ENCODE data around the gene CHKB. TPM values are rescaled to one million over a fixed set of nuclear protein-coding genes. Genes with fewer than 3 reads are reported as not detected.
A peak's percentile ranks its signal among the peaks of the same experiment; 100 is the strongest.

Gene CHKB
- total RNA-seq, 2 donors from 2014 or later, result 72.3 to 86.2 TPM

DNA sequence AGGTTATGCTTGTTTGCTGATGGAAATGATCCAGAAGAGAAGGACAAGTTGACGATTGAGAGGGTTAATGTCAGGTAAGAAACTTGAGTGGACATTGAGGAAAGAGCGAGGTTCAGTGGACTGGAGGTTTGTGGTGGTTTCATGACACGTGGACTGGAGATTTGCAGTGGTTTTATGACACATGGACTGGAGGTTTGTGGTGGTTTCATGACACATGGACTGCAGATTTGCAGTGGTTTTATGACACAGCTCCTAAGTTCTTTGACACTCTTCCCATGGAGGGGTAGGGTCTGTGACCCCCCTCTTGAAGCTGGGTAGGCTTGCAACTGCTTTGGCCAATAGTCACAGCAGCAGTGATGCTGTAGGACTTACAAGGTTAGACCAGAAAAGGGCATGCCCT, 12.5 kb upstream of the CHKB start:
- no peak overlapping the region for H3K4me3 Mint-ChIP-seq
- H3K36me3 Mint-ChIP-seq (ENCODE audit: low read depth), result no peaks in the 10 kb centered on the region
- no peaks in the 10 kb centered on the region for H3K9me3 Mint-ChIP-seq
- no peak for ATAC-seq (replicated peaks)
- peaks cover 10% of the 10 kb centered on the region for H3K27me3 Mint-ChIP-seq
- no peak overlapping the region for H3K27ac Mint-ChIP-seq
- H3K4me1 Mint-ChIP-seq, result no peaks in the 10 kb centered on the region

DNA sequence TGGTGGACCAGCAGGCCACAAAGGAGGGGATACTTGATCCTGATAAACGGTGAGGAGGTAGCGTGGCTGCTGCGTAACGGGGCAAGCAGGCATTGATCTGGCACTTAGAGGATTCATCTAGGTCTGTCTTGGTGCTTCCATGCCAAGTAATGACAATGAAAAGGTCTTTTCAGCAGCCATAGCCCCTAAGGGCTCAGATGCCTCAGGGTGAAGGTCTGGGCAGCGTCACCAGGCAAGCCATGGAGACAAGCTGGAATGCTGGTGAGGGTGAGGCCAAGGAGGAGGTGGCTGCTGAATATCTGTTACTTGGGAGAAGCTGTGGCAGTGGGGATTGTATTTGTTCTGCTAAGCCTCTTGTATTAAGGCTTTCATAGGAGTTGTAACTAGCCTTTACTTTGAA, 4.8 kb upstream of the CHKB start:
- no peak for ATAC-seq (replicated peaks)
- Mint-ChIP-seq H3K36me3 (ENCODE audit: low read depth) (peaks cover 5% of the 10 kb centered on the region), H3K4me1 (peaks cover 4% of the 10 kb centered on the region), H3K27ac (no peak overlapping the region), H3K27me3 (no peaks in the 10 kb centered on the region), H3K4me3 (no peak overlapping the region), H3K9me3 (no peaks in the 10 kb centered on the region)

DNA sequence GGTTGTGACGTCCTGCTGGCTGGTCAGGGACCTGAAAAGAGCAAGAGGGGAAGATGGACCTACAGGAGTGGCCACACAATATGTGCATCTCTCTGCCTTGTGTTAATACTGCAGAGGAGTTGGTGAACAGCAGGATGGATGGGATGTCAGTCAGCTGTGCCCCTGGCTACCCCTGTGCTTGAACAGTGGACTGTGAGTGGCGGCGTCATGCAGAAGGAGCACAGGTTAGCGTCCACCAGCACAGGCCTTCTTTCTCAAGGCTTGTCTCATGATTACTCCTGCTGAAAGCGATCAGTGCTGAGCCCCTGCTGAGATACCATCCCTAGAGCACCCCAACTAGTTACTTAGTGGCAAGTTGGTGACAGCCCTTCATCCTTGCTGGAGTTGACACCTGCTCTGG, 3.8 kb upstream of the CHKB start:
- ATAC-seq (replicated peaks), result no peak
- Mint-ChIP-seq H3K36me3 (ENCODE audit: low read depth) (peaks cover 12% of the 10 kb centered on the region), H3K4me1 (peaks cover 4% of the 10 kb centered on the region), H3K27ac (no peak overlapping the region), H3K4me3 (no peak overlapping the region), H3K27me3 (no peaks in the 10 kb centered on the region), H3K9me3 (no peaks in the 10 kb centered on the region)

DNA sequence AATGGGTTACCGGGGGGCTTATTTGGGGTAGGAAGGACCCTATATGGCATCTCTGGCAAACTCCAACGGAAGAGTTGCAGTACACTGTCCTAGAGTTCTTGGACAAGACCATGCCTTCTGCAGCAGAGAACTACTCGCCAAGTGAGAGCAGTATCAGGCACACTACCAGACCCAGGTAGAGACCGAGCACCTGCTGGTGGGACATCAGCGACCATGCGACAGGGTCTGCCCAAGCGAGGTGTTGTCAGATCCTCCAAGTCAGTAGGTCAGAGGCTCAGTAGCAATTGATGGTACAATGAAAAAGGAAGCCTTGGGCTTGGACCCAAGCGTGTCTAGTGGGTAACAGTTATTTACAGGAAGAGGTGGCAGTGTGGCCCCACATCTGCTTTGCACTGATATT, 3.1 kb upstream of the CHKB start:
- Mint-ChIP-seq H3K27me3 (no peaks in the 10 kb centered on the region), H3K9me3 (no peaks in the 10 kb centered on the region), H3K4me3 (no peak overlapping the region), H3K36me3 (ENCODE audit: low read depth) (peaks cover 18% of the 10 kb centered on the region), H3K27ac (no peak overlapping the region), H3K4me1 (peaks cover 4% of the 10 kb centered on the region)
- no peak for ATAC-seq (replicated peaks)

DNA sequence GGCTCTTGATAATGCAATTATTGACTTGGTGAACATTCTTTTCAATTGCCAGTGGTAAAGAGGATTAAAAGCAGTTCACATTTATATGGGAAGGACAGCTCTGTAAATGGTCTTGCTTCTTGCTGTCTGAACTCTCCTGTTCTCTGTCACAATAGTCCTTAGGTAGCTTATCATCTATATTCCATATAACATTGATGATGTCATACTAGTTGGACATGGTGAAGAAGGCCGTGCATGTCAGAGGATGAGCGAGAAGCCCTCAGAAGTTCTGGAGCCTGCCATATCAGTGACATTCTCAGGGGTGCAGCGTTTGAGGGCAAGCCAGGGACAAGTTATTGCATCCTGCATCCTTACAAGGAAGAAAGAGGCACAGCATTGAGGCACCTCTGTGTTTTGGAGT, 2.6 kb upstream of the CHKB start:
- H3K4me3 Mint-ChIP-seq, result no peak overlapping the region
- H3K4me1 Mint-ChIP-seq, result peaks cover 6% of the 10 kb centered on the region
- H3K27me3 Mint-ChIP-seq, result no peaks in the 10 kb centered on the region
- no peak for ATAC-seq (replicated peaks)
- H3K27ac Mint-ChIP-seq, result no peak overlapping the region
- peaks cover 24% of the 10 kb centered on the region for H3K36me3 Mint-ChIP-seq (ENCODE audit: low read depth)
- no peaks in the 10 kb centered on the region for H3K9me3 Mint-ChIP-seq

DNA sequence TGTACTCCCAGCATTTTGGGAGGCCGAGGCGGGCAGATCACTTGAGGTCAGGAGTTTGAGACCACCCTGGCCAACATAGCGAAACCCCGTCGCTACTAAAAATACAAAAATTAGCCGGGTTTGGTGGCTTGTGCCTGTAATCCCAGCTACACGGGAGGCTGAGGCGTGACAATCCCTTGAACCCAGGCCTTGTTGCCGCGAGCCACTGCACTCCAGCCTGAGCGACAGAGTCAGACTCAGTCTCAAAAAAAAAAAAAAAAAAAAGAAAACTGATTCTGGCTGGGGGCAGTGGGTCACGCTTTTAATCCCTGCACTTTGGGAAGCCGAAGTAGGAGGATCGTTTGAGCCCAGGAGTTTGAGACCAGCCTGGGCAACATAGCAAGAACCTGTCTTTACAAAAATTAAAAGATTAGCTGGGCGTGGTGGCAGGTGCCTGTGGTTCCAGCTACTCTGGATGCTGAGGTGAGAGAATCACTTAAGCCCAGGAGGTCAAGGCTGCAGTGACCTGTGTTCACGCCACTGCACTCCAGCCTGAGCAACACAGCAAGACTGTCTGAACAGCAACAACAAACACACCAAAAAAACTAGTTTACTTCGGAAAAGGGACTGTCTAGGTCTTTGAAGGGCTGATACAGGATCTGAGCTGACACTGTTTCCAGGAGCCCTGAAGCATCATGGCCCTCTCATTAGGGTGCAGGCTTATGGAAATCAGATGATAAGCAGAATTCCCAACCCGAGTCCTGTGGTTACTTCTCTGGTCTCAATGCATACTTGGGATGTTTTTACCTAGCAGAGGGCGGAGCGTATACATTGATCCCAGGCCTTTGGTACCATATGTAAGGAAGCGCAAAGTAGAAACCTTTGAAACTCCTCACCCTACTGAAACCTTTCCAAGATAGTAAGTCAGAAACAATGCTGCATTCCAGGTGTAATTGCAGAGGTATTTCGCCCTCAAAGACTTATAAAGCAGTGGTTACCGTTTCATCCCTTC, 1.8 kb upstream of the CHKB start:
- Mint-ChIP-seq H3K27me3 (no peaks in the 10 kb centered on the region), H3K9me3 (no peaks in the 10 kb centered on the region), H3K36me3 (ENCODE audit: low read depth) (peaks cover 32% of the 10 kb centered on the region), H3K27ac (peak overlapping the region; percentile 90), H3K4me3 (peak overlapping the region; percentile 96), H3K4me1 (peaks cover 9% of the 10 kb centered on the region)
- no peak for ATAC-seq (replicated peaks)

DNA sequence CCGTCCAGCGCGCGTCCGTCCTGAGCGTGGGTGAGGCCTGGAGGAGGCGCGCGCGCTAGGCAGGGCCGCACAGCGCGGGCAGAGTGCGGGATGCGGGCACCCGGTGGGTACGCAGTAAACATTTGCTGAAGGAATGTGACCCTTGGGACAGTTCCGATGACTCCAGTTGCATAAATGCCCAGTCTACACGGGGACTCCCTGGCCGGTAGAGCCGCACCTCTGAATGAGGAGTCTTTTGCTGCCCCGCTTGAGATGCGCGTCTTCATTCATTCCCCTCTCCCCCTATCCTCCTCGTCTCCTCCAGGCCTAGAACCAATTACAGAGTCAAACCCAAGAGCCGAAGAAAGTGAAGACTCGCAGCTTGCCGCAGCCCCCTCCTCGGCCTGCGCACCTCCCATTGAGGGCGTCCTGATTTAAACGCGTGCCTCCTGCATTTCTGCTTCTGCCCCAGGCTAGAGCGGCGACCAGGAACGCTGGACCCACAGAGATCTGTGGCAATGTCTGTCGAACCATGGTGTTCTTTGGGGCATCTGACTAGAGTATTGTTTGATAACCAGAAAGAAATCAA, 729 bp upstream of the CHKB start:
- peak overlapping the region; percentile 96 for H3K4me3 Mint-ChIP-seq
- H3K9me3 Mint-ChIP-seq, result no peaks in the 10 kb centered on the region
- ATAC-seq (replicated peaks), result peak; percentile 24
- H3K36me3 Mint-ChIP-seq (ENCODE audit: low read depth), result peaks cover 34% of the 10 kb centered on the region
- H3K27ac Mint-ChIP-seq, result peak overlapping the region; percentile 90
- no peaks in the 10 kb centered on the region for H3K27me3 Mint-ChIP-seq
- H3K4me1 Mint-ChIP-seq, result peaks cover 9% of the 10 kb centered on the region

DNA sequence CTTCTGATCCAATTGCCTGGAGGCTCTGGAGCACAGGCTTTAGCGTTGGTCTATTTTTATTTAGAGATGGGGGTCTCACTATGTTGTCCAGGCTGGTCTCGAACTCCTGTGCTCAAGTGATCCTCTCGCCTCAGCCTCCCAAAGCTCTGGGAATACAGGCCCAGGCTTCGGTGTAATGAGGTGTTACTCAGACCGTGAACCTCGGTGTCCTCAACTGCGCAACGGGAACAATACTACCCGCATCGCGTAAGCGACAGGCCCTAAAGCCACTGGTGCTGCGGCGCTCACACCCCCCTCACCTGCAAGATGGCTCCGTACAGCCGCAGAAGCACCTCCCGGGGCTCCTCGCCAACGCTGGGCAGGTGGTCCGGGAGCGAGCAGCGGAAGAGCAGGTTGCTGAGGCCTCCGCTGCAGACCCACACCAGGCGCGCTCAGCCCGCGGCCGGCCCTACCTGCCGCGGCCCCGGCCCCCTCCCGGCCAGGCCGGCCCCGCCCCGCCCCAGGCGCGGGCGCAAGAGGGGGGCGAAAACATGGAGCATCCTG, 628 bp downstream of the CHKB start:
- H3K36me3 Mint-ChIP-seq (ENCODE audit: low read depth), result peaks cover 34% of the 10 kb centered on the region
- no peaks in the 10 kb centered on the region for H3K9me3 Mint-ChIP-seq
- peak; percentile 1 for ATAC-seq (replicated peaks)
- peaks cover 9% of the 10 kb centered on the region for H3K4me1 Mint-ChIP-seq
- peak overlapping the region; percentile 90 for H3K27ac Mint-ChIP-seq
- peak overlapping the region; percentile 96 for H3K4me3 Mint-ChIP-seq
- no peaks in the 10 kb centered on the region for H3K27me3 Mint-ChIP-seq

DNA sequence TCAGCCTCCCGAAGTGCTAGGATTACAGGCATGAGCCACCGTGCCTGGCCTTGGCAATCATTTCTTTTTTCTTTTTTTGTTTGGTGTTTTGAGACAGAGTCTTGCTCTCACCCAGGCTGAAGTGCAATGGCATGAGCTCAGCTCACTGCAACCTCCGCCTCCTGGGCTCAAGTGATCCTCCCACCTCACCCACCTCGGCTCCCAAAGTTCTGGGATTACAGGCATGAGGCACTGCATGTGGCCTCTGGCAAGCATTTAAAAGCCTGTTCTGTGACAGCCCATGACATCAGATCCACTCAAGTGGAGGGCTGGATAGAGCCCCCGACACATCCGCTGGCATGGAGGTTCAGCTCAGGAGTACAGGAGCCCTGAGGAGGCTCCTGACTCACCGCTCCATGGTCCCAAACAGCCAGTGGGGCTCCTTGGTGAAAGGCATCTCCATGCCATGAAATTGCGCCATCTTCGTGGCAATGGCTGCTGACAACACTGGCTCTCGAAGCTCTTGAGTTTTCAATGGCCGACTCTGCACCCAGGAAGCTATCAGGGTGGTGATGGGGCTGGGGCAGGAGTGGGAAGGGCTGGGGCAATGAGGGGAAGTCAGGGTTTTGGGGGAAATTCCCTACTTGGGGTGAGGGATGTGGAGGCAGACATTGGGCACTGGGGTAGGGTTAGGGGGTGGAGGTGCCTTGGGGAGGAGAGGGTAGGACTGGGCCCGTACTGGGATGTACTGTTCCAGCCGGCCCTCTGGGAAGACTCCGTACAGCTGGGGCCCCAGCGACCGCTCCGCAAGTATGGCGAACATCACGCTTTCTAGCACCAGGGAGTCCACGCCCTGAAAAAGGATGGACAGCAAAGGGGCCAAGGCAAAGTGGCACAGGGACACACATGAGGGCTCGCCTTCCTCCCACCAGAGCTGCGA, 1.4 kb downstream of the CHKB start:
- no peak for ATAC-seq (replicated peaks)

DNA sequence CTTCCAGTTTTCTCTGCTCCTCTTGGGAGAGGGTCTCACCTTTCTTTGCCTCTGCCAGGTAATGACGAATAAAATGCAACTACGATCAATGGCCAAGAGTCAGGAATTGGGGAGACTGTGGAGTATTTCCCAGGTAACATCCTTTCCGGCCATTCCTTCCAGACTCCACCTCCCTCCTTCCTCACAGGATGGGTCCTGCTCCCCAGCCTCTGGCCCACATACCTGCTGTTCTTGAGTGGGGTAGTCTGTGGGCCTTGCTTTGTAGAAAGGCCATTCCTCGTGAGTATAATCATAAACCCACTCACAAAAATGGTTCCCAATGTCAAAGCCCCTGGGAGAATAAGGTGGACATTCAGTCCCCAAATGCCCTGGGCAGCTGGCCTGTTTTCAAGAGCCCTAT, 2.9 kb downstream of the CHKB start:
- no peaks in the 10 kb centered on the region for H3K9me3 Mint-ChIP-seq
- no peak overlapping the region for H3K27ac Mint-ChIP-seq
- peak overlapping the region; percentile 19 for H3K4me3 Mint-ChIP-seq
- H3K4me1 Mint-ChIP-seq, result peaks cover 9% of the 10 kb centered on the region
- H3K36me3 Mint-ChIP-seq (ENCODE audit: low read depth), result peaks cover 41% of the 10 kb centered on the region
- ATAC-seq (replicated peaks), result no peak
- no peaks in the 10 kb centered on the region for H3K27me3 Mint-ChIP-seq

More for the DNA sequence above, 1.4 kb downstream of the CHKB start:
- H3K27ac Mint-ChIP-seq, result peak overlapping the region; percentile 90
- H3K4me3 Mint-ChIP-seq, result peak overlapping the region; percentile 96
- H3K27me3 Mint-ChIP-seq, result no peaks in the 10 kb centered on the region
- H3K4me1 Mint-ChIP-seq, result peaks cover 9% of the 10 kb centered on the region
- H3K9me3 Mint-ChIP-seq, result no peaks in the 10 kb centered on the region
- peaks cover 41% of the 10 kb centered on the region for H3K36me3 Mint-ChIP-seq (ENCODE audit: low read depth)

DNA sequence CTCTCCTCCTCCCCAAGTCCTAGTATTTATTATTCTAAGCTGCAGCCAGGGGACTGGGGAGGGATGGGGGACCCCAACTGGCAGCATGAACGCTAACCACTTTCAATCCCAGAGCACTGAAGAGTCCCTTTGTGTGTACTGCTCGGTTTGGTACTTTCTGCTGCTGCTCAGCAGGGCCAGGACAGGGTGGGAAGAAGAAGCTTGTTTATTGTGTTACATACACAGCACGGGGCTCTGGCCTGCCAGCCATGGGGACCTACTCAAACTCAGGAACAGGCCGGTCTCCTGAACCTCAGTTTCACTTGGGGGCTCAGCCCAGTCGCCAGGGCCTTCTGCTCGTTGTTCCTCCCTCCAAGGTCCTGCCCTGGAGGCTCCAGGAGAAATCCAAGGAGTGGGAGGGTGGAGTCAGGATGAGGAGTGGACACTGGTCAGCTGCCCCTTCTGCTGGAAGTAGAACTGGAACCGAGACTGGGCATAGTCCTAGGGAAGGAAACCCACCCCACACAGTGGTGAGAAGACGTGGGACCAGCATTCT, 3.8 kb downstream of the CHKB start:
- H3K9me3 Mint-ChIP-seq, result no peaks in the 10 kb centered on the region
- peaks cover 41% of the 10 kb centered on the region for H3K36me3 Mint-ChIP-seq (ENCODE audit: low read depth)
- no peak for ATAC-seq (replicated peaks)
- peaks cover 9% of the 10 kb centered on the region for H3K4me1 Mint-ChIP-seq
- no peak overlapping the region for H3K4me3 Mint-ChIP-seq
- no peaks in the 10 kb centered on the region for H3K27me3 Mint-ChIP-seq
- H3K27ac Mint-ChIP-seq, result no peak overlapping the region

DNA sequence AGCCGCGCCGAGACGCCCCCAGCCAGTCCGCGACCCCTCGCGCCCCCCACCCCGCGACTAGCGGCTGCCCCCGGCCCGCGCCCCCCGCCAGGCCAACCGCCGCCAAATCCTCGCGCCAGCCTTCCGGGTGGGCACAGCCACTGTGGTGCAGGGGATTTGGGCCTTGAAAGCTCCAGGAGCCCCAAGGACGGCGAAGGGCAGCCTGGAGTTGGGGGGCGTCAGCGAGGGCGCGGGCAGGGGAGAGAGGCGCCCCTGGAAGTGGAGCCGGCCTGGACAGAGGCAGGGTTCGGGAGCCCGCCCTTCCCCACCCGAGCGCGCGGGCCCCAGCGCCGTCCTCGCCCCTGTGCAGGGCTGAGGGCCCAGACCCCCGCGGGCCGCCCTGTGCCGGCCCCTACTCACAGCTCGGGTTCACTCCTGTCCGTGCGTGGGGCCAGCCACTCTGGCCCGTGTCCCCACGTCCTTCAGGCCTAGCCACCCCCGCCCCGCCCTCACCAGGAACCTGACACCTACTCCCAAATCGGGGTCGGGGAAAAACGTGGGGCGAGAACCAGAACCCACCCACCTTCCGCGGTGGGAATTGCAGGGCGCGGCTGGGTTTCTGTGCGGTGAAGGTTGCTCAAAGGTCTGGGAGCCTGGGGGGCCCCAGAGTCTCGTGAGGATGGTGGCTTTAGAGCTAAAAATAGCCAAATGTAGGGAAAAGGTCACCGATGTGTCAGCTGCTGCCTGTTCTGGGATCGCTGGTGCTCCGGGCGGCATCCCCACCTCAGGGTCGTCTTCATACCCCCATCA, 4.5 kb downstream of the CHKB start, which contains the start of gene CPT1B:
Gene CPT1B (minus strand): TSS at position 441 of the 789 bp plus-strand sequence. CDS start 512 bp downstream, outside the sequence.
- Mint-ChIP-seq H3K36me3 (ENCODE audit: low read depth) (peaks cover 41% of the 10 kb centered on the region), H3K9me3 (no peaks in the 10 kb centered on the region), H3K27ac (no peak within 1 kb of the TSS), H3K27me3 (no peaks in the 10 kb centered on the region), H3K4me1 (peaks cover 5% of the 10 kb centered on the region), H3K4me3 (peak within 1 kb of the TSS; percentile 13)
- no peak for ATAC-seq (replicated peaks)

DNA sequence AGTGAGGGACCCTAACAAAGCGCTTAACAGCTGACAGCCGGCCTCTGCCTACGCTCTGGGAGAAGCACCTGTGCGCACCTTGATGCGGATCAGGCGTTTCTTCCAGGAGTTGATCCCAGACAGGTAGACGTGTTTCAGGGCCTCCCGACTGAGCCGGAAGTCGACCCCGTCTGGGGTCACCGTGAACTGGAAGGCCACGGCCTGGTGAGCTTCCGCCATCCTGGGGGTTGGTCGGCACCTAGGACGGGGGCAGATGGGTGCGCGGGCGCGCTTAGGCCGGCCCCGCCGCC, 5.0 kb downstream of the CHKB start:
- ATAC-seq (replicated peaks), result no peak
- no peak overlapping the region for H3K27ac Mint-ChIP-seq
- H3K9me3 Mint-ChIP-seq, result no peaks in the 10 kb centered on the region
- peaks cover 39% of the 10 kb centered on the region for H3K36me3 Mint-ChIP-seq (ENCODE audit: low read depth)
- H3K4me1 Mint-ChIP-seq, result peaks cover 5% of the 10 kb centered on the region
- H3K27me3 Mint-ChIP-seq, result no peaks in the 10 kb centered on the region
- H3K4me3 Mint-ChIP-seq, result peak overlapping the region; percentile 13

Data from activated T-helper 17 cell treated with anti-CD3 and anti-CD28 coated beads, Interleukin-2, amount 50 U/mL, for 72 hours (primary cell).